Measurements from ENCODE around the gene CDK11A. TPM values are rescaled to one million over a fixed set of nuclear protein-coding genes. Genes with fewer than 3 reads are reported as not detected.
"Not testable (repeated sequence)": the region's sequence is repeated elsewhere in the genome, so short reads cannot be mapped to it uniquely, and the experiment has no call there.

The CDK11A gene
- total RNA-seq, 1 donor from 2014 or later = 25.9 TPM

GRCh38 chr1:1684031-1684681, 40.0 kb downstream of the CDK11A start:
- DNase-seq (ENCODE audit: extremely low read depth, low read depth, low spot score) = no peak

GRCh38 chr1:1683104-1683905, 40.9 kb downstream of the CDK11A start:
- no peak for DNase-seq (ENCODE audit: extremely low read depth, low read depth, low spot score)

GRCh38 chr1:1680912-1681273, 43.3 kb downstream of the CDK11A start:
- no peak for DNase-seq (ENCODE audit: extremely low read depth, low read depth, low spot score)

GRCh38 chr1:1680031-1680911, 43.9 kb downstream of the CDK11A start:
- DNase-seq (ENCODE audit: extremely low read depth, low read depth, low spot score) = no peak

GRCh38 chr1:1678581-1679380, 45.4 kb downstream of the CDK11A start:
- DNase-seq (ENCODE audit: extremely low read depth, low read depth, low spot score) = no peak

GRCh38 chr1:1677718-1678580, 46.2 kb downstream of the CDK11A start:
- no peak for DNase-seq (ENCODE audit: extremely low read depth, low read depth, low spot score)

- DNase-seq (ENCODE audit: extremely low read depth, low read depth, low spot score) = not testable (repeated sequence)
Observed at GRCh38 chr1:1676087-1676486, 48.1 kb downstream of the CDK11A start.

GRCh38 chr1:1675218-1675617, 48.9 kb downstream of the CDK11A start:
- DNase-seq (ENCODE audit: extremely low read depth, low read depth, low spot score) = not testable (repeated sequence)

- not testable (repeated sequence) for DNase-seq (ENCODE audit: extremely low read depth, low read depth, low spot score)
Observed at GRCh38 chr1:1674806-1675205, 49.4 kb downstream of the CDK11A start.

GRCh38 chr1:1672181-1672965, 51.8 kb downstream of the CDK11A start:
- no peak for DNase-seq (ENCODE audit: extremely low read depth, low read depth, low spot score)

GRCh38 chr1:1671365-1672119, 52.6 kb downstream of the CDK11A start:
- no peak for DNase-seq (ENCODE audit: extremely low read depth, low read depth, low spot score)

GRCh38 chr1:1670866-1671265, 53.3 kb downstream of the CDK11A start:
- DNase-seq (ENCODE audit: extremely low read depth, low read depth, low spot score) = no peak

- DNase-seq (ENCODE audit: extremely low read depth, low read depth, low spot score) = no peak
Observed at GRCh38 chr1:1669468-1670440, 54.4 kb downstream of the CDK11A start.

GRCh38 chr1:1666526-1666925, 57.6 kb downstream of the CDK11A start:
- DNase-seq (ENCODE audit: extremely low read depth, low read depth, low spot score) = no peak

GRCh38 chr1:1665815-1666251, 58.3 kb downstream of the CDK11A start:
- DNase-seq (ENCODE audit: extremely low read depth, low read depth, low spot score) = no peak

GRCh38 chr1:1664941-1665814, 59.0 kb downstream of the CDK11A start:
- DNase-seq (ENCODE audit: extremely low read depth, low read depth, low spot score) = no peak

Data from glomerular endothelial cell (primary cell).